PC-9 (cell line): Measurements from ENCODE around the gene RAD18.

Source experiments
- CTCF ChIP-seq: fragments of 200-600 bp; sonication (generic); conservative IDR thresholded peaks from 2 replicates; pipeline ENCODE4 v1.6.1; 2017; ENCODE audit warnings: mixed run types, antibody characterized with exemption, mild to moderate bottlenecking, moderate library complexity
- EZH2 ChIP-seq: fragments of 200-600 bp; sonication (generic); IDR thresholded peaks from 2 replicates; pipeline ENCODE4 v1.8.0; 2017; ENCODE audit warnings: antibody characterized with exemption, low read depth

DNA sequence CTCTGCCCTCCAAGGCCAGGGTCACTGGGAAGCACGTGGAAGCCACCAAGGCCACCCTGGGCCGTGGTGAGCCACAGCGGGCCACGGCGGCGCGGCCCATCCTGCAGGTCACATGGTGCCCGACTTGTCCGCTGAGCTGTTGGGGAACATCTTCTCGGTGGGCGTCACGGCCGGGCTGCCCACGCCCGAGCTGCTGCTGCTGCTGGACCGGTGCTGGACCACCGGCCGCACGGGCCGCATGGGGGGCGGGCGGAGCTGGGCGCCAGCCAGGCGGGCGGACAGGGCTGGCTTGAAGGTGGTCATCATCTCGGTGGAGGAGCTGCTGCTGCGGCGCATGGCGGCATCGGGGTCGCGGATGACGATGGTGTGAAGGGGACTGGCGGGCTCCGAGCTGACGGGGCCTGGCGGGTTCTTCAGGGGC lies 22.1 kb upstream of the RAD18 start:
- TF ChIP-seq CTCF: no peak
- no peak for TF ChIP-seq EZH2
